ENCODE data around the gene CDKN2AIP. TPM values are rescaled to one million over a fixed set of nuclear protein-coding genes. Genes with fewer than 3 reads are reported as not detected.

The CDKN2AIP gene, protein sequence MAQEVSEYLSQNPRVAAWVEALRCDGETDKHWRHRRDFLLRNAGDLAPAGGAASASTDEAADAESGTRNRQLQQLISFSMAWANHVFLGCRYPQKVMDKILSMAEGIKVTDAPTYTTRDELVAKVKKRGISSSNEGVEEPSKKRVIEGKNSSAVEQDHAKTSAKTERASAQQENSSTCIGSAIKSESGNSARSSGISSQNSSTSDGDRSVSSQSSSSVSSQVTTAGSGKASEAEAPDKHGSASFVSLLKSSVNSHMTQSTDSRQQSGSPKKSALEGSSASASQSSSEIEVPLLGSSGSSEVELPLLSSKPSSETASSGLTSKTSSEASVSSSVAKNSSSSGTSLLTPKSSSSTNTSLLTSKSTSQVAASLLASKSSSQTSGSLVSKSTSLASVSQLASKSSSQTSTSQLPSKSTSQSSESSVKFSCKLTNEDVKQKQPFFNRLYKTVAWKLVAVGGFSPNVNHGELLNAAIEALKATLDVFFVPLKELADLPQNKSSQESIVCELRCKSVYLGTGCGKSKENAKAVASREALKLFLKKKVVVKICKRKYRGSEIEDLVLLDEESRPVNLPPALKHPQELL
- polyA plus RNA-seq (2014; cell fraction: cytosol; rRNA removed): 20.7 and 29.7 TPM in 2 replicates
- 23.2 and 23.8 TPM in 2 replicates for polyA plus RNA-seq (2014; cell fraction: nucleus; rRNA removed)

GRCh38 chr4:183444214-183445096, at the start of gene CDKN2AIP:
CDKN2AIP (plus strand) TSS chr4:183444636; CDS start chr4:183444798, 162 bp downstream.
- peak; percentile 93 for DNase-seq (ENCODE audit: low spot score)

GRCh38 chr4:183395395-183395794, 49.0 kb upstream of the CDKN2AIP start:
- no peak for DNase-seq (ENCODE audit: low spot score)

- no peak for DNase-seq (ENCODE audit: low spot score)
Measured at GRCh38 chr4:183396227-183396637, 48.2 kb upstream of the CDKN2AIP start.

DNA sequence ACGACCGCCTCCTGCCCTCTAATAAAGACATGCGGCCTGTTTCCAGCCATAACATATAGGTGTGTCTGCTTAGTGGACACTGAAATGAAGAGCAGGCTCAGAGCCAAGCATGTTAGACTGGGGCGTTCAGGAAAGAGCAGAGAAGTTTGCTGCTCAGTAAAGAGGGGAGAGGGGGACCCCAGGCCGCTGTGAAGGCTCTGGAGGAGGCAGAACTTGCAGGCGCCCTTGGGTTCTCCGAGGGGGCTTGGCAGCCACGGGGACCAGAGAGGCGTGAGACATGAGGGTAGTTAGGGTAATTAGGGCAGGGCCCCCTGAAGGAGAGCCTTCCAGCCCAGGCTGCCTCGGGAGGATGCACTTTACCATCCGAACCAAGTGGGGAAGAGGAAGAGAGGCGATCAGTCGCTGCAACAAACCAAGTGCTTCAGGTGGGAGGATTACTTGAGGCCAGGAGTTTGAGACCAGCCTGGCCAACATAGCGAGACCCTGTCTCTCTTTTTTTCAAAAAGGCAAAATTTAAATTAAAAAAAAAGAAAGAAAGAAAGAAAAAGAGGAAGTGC, 46.6 kb upstream of the CDKN2AIP start:
- no peak for DNase-seq (ENCODE audit: low spot score)

GRCh38 chr4:183398298-183399125, 45.9 kb upstream of the CDKN2AIP start:
- DNase-seq (ENCODE audit: low spot score): peak; percentile 66

DNA sequence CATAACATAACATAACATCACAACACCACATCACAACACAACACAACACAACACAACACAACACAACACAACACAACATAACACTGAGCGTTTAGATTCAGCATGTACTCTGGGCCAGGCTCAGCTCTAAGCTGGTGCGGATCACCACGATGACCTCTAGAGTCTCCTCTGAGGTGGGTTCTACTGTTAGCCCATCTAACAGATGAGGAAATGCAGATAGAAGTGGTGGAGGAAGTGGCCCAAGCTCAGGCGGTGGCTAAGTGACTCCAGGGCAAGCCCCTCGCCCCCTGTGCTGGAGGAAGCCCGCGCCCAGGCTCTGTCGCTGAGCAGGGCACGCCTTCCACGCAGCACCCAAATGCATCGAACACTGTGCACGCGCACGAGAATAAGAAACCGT, 45.3 kb upstream of the CDKN2AIP start:
- DNase-seq (ENCODE audit: low spot score): no peak

DNA sequence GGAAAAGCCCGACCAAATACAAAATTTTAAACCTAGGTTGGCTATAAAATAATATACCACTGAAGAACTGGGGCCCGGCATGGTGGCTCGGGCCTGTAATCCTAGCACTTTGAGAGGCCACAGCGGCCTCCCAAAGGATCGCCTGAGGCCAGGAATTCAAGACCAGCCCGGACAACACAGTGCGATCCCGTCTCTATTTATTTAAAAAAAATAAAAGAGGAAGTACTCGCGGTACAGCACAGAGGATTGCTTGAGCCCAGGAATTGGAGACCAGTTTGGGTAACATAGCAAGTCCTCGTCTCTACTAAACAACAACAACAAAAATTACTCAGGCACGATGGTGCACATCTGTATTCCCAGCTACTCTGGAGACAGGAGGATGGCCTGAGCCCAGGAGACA, 44.8 kb upstream of the CDKN2AIP start:
- no peak for DNase-seq (ENCODE audit: low spot score)

DNA sequence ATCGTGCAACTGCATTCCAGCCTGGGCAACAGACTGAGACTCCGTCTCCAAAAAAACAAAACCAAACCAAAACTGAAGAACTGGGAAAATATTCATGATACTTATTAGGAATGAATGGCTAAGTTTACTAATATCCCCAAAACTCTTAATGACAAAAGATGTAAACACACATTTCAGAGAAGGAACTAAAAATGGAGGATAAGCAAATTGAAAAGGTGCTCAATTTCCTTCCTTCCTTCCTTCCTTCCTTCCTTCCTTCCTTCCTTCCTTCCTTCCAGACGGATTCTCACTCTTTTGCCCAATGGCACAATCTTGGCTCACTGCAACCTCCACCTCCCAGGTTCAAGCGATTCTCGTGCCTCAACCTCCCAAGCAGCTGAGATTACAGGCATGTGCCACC, 44.4 kb upstream of the CDKN2AIP start:
- DNase-seq (ENCODE audit: low spot score): no peak

DNA sequence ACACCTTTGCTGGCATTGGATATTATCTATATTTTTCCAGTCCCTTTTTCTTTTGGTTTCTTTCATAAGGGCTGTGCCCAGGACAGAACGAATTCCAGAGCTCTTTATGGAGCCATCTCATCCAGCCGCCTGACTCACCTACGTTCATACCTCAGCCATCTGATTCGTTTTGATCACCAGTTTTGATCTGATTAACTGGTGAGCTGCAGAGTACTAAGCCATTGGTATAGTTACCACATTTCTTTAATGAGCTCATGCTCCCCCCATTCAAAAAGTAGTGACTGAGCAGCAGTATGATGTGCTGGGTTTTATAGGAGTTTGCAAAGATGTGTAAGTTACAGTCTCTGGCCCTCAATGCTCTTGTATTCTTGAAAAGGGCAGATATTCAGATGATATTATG, 43.0 kb upstream of the CDKN2AIP start:
- no peak for DNase-seq (ENCODE audit: low spot score)

DNA sequence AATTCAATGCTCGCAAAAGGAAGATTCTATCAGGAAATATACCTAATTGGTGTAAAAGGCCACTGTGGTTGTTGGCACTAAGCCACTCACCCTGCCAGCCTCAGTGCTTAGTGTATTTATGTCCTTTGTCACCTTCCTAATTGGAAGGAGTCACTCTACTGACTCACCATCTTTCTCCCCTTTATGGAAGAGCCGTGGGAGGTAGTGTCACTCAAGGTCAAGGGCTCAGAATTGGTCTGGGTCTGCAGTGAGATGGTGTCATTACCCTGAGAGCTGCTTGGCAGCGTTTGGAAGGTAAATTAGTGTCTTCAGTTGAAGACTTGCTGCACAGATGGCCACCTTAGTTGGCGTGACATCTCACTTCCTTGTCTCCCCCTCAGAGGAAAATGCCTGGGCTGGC, 41.7 kb upstream of the CDKN2AIP start:
- no peak for DNase-seq (ENCODE audit: low spot score)

DNA sequence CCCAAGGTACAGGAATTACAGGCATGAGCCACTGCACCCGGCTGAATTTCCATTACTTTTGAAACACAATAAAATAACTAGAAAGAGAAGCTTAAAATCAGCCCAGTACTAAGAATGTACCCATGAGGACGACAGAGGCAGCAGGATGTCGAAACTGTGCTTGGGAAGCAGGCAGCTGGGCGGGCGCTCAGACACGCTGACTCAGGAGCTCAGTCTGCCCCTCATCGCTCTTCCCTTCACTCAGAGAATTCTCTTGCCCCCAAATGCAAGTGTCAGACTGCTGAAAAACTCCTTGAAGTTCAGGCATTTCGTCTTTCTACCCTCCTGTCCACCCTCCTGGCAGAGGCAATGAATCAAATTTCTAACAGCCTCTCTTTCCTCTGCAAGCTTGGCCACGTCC, 41.0 kb upstream of the CDKN2AIP start:
- no peak for DNase-seq (ENCODE audit: low spot score)

GRCh38 chr4:183403961-183404360, 40.5 kb upstream of the CDKN2AIP start:
- DNase-seq (ENCODE audit: low spot score): no peak

DNA sequence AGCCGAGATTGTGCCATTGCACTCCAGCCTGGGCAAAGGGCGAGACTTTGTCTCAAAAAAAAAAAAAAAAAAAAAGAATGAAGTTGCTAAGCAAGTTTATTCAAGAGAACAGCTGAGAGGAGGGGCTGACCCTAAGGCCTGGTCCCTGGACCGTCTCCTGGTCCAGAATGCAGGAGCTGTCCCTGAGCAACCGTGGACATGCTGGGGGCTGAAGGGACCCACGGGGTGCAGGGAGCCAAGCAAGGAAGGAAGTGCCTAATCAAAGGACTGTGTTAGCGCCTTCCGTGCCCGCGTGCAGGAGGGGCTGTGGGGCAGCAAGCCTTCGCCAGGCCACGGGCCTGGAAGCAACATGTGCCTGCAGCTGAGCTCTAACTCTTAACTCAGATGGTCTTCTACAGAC, 39.1 kb upstream of the CDKN2AIP start:
- DNase-seq (ENCODE audit: low spot score): no peak

- DNase-seq (ENCODE audit: low spot score): peak; percentile 80
Measured at GRCh38 chr4:183407128-183407585, 37.3 kb upstream of the CDKN2AIP start.

DNA sequence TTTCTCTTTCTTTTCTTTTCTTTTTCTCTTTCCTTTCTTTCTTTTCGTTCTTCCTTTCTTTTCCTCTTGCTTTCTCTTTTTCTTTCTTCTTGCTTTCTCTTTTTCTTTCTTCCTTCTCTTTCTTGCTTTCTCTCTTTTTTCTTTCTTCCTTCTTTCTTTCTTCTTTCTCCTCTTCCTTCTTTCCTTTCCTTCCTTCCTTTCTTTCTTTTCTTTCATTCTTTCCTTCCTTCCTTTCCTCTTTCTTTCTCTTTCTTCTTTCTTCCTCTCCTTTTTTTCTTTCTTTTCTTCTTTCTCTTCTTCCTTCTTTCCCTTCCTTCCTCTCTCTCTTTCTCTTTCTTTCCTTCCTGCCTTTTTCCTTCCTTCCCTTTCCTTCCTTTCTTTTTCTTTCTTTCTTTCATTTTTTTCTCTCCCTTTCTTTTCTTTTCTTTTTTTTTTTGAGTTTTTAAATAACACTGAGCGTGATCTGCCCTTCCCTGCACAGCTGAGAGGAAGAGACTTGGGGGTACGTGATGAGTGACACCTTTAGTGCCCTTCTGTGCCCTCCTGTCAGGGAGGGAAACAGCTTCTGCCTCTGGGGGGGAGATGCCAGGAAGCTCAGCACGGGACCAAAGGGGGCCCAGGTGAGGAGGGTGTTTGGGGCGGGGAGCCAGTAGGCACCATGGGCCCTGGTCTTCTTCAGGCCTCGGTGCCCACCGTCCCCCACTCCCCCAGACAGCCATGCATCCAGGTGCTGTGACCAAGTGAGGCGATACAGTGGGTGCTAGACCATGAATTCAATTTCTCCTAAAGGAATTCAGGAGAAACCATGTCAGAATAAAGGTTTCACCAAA, 36.6 kb upstream of the CDKN2AIP start:
- no peak for DNase-seq (ENCODE audit: low spot score)

GRCh38 chr4:183408796-183409195, 35.6 kb upstream of the CDKN2AIP start:
- no peak for DNase-seq (ENCODE audit: low spot score)

DNA sequence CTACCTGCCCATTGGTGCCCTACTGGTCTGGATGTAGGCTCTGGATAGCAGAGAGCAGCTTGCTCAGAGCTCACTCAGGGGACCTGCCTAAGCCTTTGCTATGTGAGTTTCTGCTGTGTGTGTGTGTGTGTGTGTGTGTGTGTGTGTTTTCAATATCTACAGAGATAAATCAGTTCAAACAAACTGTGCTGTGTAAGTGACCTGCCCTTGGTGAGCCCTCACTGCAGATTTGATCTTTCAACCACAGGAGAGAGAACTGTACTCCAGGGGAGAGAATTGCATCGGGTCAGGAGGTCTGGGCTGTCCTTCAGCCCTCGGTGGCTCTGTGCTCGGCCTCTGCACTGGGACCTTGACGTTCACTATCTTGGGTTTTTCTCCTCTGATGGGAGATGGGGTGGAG, 35.0 kb upstream of the CDKN2AIP start:
- DNase-seq (ENCODE audit: low spot score): no peak

GRCh38 chr4:183409934-183410333, 34.5 kb upstream of the CDKN2AIP start:
- DNase-seq (ENCODE audit: low spot score): no peak

- no peak for DNase-seq (ENCODE audit: low spot score)
Measured at GRCh38 chr4:183411291-183411861, 33.1 kb upstream of the CDKN2AIP start.

All from SK-N-DZ (cell line).